Mesenchymal stem cell (in vitro differentiated cells and primary cell): ENCODE data around the gene LPP.
A peak's percentile ranks its signal among the peaks of the same experiment; 100 is the strongest.

Experiments used
- DNase-seq: peaks from one replicate; pipeline ENCODE4 v3.0.0-alpha.2; 2013
- H2AFZ ChIP-seq: one replicate; pipeline ENCODE4 v1.6.1; 2013; ENCODE audit warnings: low read depth, mild to moderate bottlenecking, control low read depth, inconsistent platforms, low read length, moderate library complexity
- H2AK5ac ChIP-seq: 2 replicates; pipeline ENCODE4 v1.6.1; 2013; ENCODE audit warnings: low read length, moderate library complexity, mild to moderate bottlenecking, inconsistent platforms; ENCODE audit not compliant: severe bottlenecking
- H2BK120ac ChIP-seq: one replicate; pipeline ENCODE4 v1.6.1; 2013; ENCODE audit warnings: low read depth, mild to moderate bottlenecking, inconsistent platforms, low read length, moderate library complexity
- H2BK12ac ChIP-seq, 2 experiments: one replicate each; pipeline ENCODE4 v1.6.1; 2013; ENCODE audit warnings: inconsistent platforms in 2 of 2, low read length in 2 of 2, mild to moderate bottlenecking in 2 of 2, moderate library complexity in 2 of 2, control low read depth in 1 of 2
- H2BK15ac ChIP-seq: one replicate; pipeline ENCODE4 v1.6.1; 2013; ENCODE audit warnings: mild to moderate bottlenecking, low read depth, inconsistent platforms; ENCODE audit not compliant: poor library complexity, severe bottlenecking
- H2BK5ac ChIP-seq: 2 replicates; pipeline ENCODE4 v1.6.1; 2013; ENCODE audit warnings: low read depth, mild to moderate bottlenecking, low read length, control low read depth, inconsistent platforms; ENCODE audit not compliant: poor library complexity, severe bottlenecking
- H3K14ac ChIP-seq, 2 experiments: one replicate each; pipeline ENCODE4 v1.6.1; 2013; ENCODE audit warnings: inconsistent platforms in 2 of 2, low read length in 2 of 2, control low read depth in 1 of 2, mild to moderate bottlenecking in 1 of 2, moderate library complexity in 1 of 2
- H3K18ac ChIP-seq, 2 experiments: one replicate each; pipeline ENCODE4 v1.6.1; 2013; ENCODE audit warnings: inconsistent platforms in 2 of 2, low read length in 2 of 2, control low read depth in 1 of 2, low read depth in 1 of 2, mild to moderate bottlenecking in 1 of 2
- H3K23ac ChIP-seq, 2 experiments: one replicate each; pipeline ENCODE4 v1.6.1; 2013; ENCODE audit warnings: inconsistent platforms in 2 of 2, low read length in 2 of 2, mild to moderate bottlenecking in 2 of 2, moderate library complexity in 2 of 2, control low read depth in 1 of 2
- H3K27ac ChIP-seq: 2 replicates; pipeline ENCODE4 v1.5.1; 2013; ENCODE audit warnings: mild to moderate bottlenecking, moderate library complexity, low read length, control low read depth, inconsistent platforms; ENCODE audit not compliant: poor library complexity, severe bottlenecking
- H3K27me3 ChIP-seq, 2 experiments: 2 replicates each; pipeline versions ENCODE4 v1.6.1 to v1.7.0; 2013; ENCODE audit warnings: low read length in 2 of 2, mild to moderate bottlenecking in 2 of 2, moderate library complexity in 2 of 2, control low read depth in 1 of 2, inconsistent platforms in 1 of 2; ENCODE audit not compliant: control insufficient read depth in 1 of 2, insufficient read depth in 1 of 2
- H3K36me3 ChIP-seq, 2 experiments: 2 replicates each; pipeline versions ENCODE4 v1.6.1 to v1.7.0; 2013; ENCODE audit warnings: low read length in 2 of 2, control low read depth in 1 of 2, inconsistent platforms in 1 of 2, low read depth in 1 of 2, mild to moderate bottlenecking in 1 of 2; ENCODE audit not compliant: insufficient read depth in 2 of 2, control insufficient read depth in 1 of 2
- H3K4ac ChIP-seq, 2 experiments: one replicate each; pipeline ENCODE4 v1.6.1; 2013; ENCODE audit warnings: inconsistent platforms in 2 of 2, low read length in 2 of 2, mild to moderate bottlenecking in 2 of 2, moderate library complexity in 2 of 2, control low read depth in 1 of 2, low read depth in 1 of 2
- H3K4me1 ChIP-seq: 2 replicates; pipeline ENCODE4 v1.6.1; 2013; ENCODE audit warnings: low read depth, low read length, control low read depth; ENCODE audit not compliant: control insufficient read depth, insufficient read depth
- H3K4me2 ChIP-seq: 2 replicates; pipeline ENCODE4 v1.6.1; 2013; ENCODE audit warnings: low read length, mild to moderate bottlenecking, inconsistent platforms; ENCODE audit not compliant: poor library complexity, severe bottlenecking
- H3K4me3 ChIP-seq, 2 experiments: 2 replicates each; pipeline versions ENCODE4 v1.5.1 to v1.7.0; 2013; ENCODE audit warnings: low read length in 2 of 2, mild to moderate bottlenecking in 2 of 2, control low read depth in 1 of 2, low read depth in 1 of 2; ENCODE audit not compliant: insufficient read depth in 1 of 2
- H3K79me1 ChIP-seq: replicated peaks from 2 replicates; pipeline ENCODE4 v1.6.1; 2013; ENCODE audit warnings: mild to moderate bottlenecking, control low read depth, low read length, inconsistent platforms; ENCODE audit not compliant: poor library complexity, severe bottlenecking
- H3K9ac ChIP-seq: 2 replicates; pipeline ENCODE4 v1.7.0; 2013; ENCODE audit warnings: mild to moderate bottlenecking, low read length, moderate library complexity
- H3K9me3 ChIP-seq: 2 replicates; pipeline ENCODE4 v1.7.0; 2013; ENCODE audit warnings: mild to moderate bottlenecking, low read length; ENCODE audit not compliant: control insufficient read depth
- H4K8ac ChIP-seq: one replicate; pipeline ENCODE4 v1.6.1; 2013; ENCODE audit warnings: inconsistent platforms, mild to moderate bottlenecking, low read length, moderate library complexity
- H4K91ac ChIP-seq: one replicate; pipeline ENCODE4 v1.6.1; 2013; ENCODE audit warnings: mild to moderate bottlenecking, low read length, inconsistent platforms
- WGBS: methylation state at CpG from one replicate; pipeline ENCODE4 v1.1.7; 2013; ENCODE audit warnings: mixed read lengths; 5-methylcytosine and 5-hydroxymethylcytosine counted together

LPP gene

GRCh38 chr3:188712991-188713390 is 559.0 kb downstream of the LPP start:
- Histone ChIP-seq H3K4ac (no peak overlapping the region), H2AFZ (no peak overlapping the region), H3K27ac (no peak overlapping the region), H3K4me3 (no peak overlapping the region), H3K4me1 (peaks cover 4% of the 10 kb centered on the region), H3K9ac (no peak overlapping the region), H3K79me1 (peaks cover 25% of the 10 kb centered on the region), H3K9me3 (no peaks in the 10 kb centered on the region), H3K18ac (no peak overlapping the region), H4K91ac (no peak overlapping the region), H2BK5ac (no peak overlapping the region), H2BK120ac (no peak overlapping the region), H4K8ac (no peak overlapping the region), H2BK12ac (no peak overlapping the region), H2BK15ac (no peak overlapping the region), H3K36me3 (peaks cover 2 to 5% of the 10 kb centered on the region in 2 experiments), H2AK5ac (no peak overlapping the region), H3K4me2 (no peak overlapping the region), H3K27me3 (no peaks in the 10 kb centered on the region), H3K23ac (no peak overlapping the region), H3K14ac (no peak overlapping the region)
- 100% methylated on average over 1 of the region's 3 CpGs for WGBS
- DNase-seq = no peak

GRCh38 chr3:188719545-188719944 is 565.6 kb downstream of the LPP start:
- H3K14ac ChIP-seq = no peak overlapping the region
- H3K79me1 ChIP-seq = peaks cover 29% of the 10 kb centered on the region
- no peak overlapping the region for H3K4ac ChIP-seq
- H2BK15ac ChIP-seq = no peak overlapping the region
- no peak overlapping the region for H4K91ac ChIP-seq
- H3K27ac ChIP-seq = no peak overlapping the region
- no peaks in the 10 kb centered on the region for H3K27me3 ChIP-seq
- H3K4me3 ChIP-seq = no peak overlapping the region
- no peak overlapping the region for H3K9ac ChIP-seq
- H3K9me3 ChIP-seq = no peaks in the 10 kb centered on the region
- no peak overlapping the region for H2BK12ac ChIP-seq
- DNase-seq = no peak
- H3K4me1 ChIP-seq = no peaks in the 10 kb centered on the region
- H3K36me3 ChIP-seq = no peaks in the 10 kb centered on the region
- H2AK5ac ChIP-seq = no peak overlapping the region
- no peak overlapping the region for H3K18ac ChIP-seq
- no peak overlapping the region for H3K4me2 ChIP-seq
- no peak overlapping the region for H2AFZ ChIP-seq
- H3K23ac ChIP-seq = no peak overlapping the region
- H4K8ac ChIP-seq = no peak overlapping the region
- no peak overlapping the region for H2BK5ac ChIP-seq
- no peak overlapping the region for H2BK120ac ChIP-seq
- WGBS = 100% methylated on average over 1 of the region's 1 CpG

GRCh38 chr3:188720215-188720614 is 566.3 kb downstream of the LPP start:
- no peak overlapping the region for H3K4me3 ChIP-seq
- no peak for DNase-seq
- no peaks in the 10 kb centered on the region for H3K4me1 ChIP-seq
- H3K4ac ChIP-seq = no peak overlapping the region
- no peak overlapping the region for H3K23ac ChIP-seq
- H3K18ac ChIP-seq = no peak overlapping the region
- H2BK120ac ChIP-seq = no peak overlapping the region
- H2AFZ ChIP-seq = no peak overlapping the region
- no peak overlapping the region for H4K8ac ChIP-seq
- no peak overlapping the region for H3K14ac ChIP-seq
- no peak overlapping the region for H2BK5ac ChIP-seq
- H4K91ac ChIP-seq = no peak overlapping the region
- no peaks in the 10 kb centered on the region for H3K9me3 ChIP-seq
- no peak overlapping the region for H2BK12ac ChIP-seq
- H3K9ac ChIP-seq = peak overlapping the region; percentile 18
- H2BK15ac ChIP-seq = no peak overlapping the region
- no peaks in the 10 kb centered on the region for H3K27me3 ChIP-seq
- no peak overlapping the region for H3K27ac ChIP-seq
- H3K4me2 ChIP-seq = no peak overlapping the region
- peaks cover 29% of the 10 kb centered on the region for H3K79me1 ChIP-seq
- H2AK5ac ChIP-seq = no peak overlapping the region
- 98% methylated on average over 2 of the region's 3 CpGs for WGBS
- peaks cover 0 to 1% of the 10 kb centered on the region in 2 experiments for H3K36me3 ChIP-seq

- H3K4ac ChIP-seq = no peak overlapping the region
- H3K9ac ChIP-seq = peak overlapping the region; percentile 18
- H2BK12ac ChIP-seq = no peak overlapping the region
- no peaks in the 10 kb centered on the region for H3K9me3 ChIP-seq
- no peak overlapping the region for H3K14ac ChIP-seq
- no peak overlapping the region for H3K4me2 ChIP-seq
- H2AFZ ChIP-seq = no peak overlapping the region
- no peak overlapping the region for H4K8ac ChIP-seq
- no peak overlapping the region for H3K27ac ChIP-seq
- no peaks in the 10 kb centered on the region for H3K4me1 ChIP-seq
- H3K27me3 ChIP-seq = no peaks in the 10 kb centered on the region
- H3K23ac ChIP-seq = no peak overlapping the region
- H3K79me1 ChIP-seq = peaks cover 30% of the 10 kb centered on the region
- no peak overlapping the region for H4K91ac ChIP-seq
- H3K18ac ChIP-seq = no peak overlapping the region
- H2BK15ac ChIP-seq = no peak overlapping the region
- peaks cover 0 to 3% of the 10 kb centered on the region in 2 experiments for H3K36me3 ChIP-seq
- no peak overlapping the region for H2BK5ac ChIP-seq
- no peak overlapping the region for H3K4me3 ChIP-seq
- H2AK5ac ChIP-seq = no peak overlapping the region
- H2BK120ac ChIP-seq = no peak overlapping the region
- DNase-seq = peak; percentile 43
Observed at GRCh38 chr3:188720636-188721035, 566.7 kb downstream of the LPP start.
